ENCODE measurements around the gene TRAPPC5.
"Not testable (repeated sequence)": the region's sequence is repeated elsewhere in the genome, so short reads cannot be mapped to it uniquely, and the experiment has no call there.

The TRAPPC5 gene

DNA sequence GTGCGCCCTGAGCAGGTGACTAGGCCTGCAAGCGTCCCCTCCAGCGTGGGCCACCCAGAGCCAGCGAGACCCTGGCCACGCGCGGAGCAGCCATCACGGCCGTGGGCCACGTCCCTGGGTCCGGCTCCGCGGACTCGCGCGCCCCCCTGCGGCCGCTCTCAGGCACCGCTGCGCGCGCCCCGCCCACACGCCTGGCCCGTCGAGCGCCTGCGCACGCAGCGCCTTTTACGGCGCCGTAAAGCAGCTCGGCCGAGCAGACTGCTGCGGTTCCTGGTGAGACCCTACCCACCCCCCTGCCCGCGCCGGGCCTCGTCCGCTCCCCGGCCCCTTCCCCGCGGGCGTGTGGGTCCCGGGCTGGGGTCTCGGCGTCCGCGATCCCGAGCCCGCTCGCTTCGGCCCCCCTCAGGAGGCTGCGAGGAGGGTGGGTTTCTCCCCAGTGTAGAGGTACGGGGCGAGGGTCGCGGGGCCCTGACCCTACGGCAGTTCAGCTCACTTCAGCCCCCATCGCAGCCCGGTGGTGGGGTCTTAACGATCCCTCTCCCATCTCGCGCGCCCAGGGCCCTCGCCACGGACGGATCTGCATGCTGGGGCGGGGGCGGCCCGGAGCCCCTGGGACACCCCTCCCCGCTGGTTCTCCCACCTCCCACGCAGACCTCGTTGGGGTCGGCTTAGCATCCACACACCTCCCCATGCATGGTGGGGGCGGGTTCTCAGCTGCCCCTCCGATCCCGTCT, at the start of gene TRAPPC5:
TRAPPC5 (plus strand) TSS at position 228 of the 734 bp plus-strand sequence. CDS start 1,421 bp downstream, outside the sequence.
- peak; percentile 85 for DNase-seq

DNA sequence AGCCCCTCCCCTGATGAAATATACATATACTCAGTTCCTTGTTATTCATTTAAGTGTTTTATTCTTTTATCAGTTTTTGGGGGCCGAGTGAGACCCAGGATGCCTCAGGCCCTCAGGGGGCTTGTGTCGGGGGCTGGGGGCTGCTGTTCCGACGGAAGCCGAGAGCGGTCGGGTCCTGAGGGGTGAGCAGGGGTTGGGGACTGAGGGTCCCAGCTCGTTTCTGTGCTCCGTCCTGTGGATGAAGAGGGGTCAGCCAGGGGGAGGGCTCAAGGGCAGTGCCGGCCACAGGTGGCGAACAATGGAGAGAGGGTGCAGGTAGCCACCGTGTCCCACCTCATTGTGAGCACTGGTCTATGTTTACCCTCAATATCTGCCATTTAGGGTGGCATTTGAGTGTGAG, 49.1 kb upstream of the TRAPPC5 start:
- no peak for DNase-seq

DNA sequence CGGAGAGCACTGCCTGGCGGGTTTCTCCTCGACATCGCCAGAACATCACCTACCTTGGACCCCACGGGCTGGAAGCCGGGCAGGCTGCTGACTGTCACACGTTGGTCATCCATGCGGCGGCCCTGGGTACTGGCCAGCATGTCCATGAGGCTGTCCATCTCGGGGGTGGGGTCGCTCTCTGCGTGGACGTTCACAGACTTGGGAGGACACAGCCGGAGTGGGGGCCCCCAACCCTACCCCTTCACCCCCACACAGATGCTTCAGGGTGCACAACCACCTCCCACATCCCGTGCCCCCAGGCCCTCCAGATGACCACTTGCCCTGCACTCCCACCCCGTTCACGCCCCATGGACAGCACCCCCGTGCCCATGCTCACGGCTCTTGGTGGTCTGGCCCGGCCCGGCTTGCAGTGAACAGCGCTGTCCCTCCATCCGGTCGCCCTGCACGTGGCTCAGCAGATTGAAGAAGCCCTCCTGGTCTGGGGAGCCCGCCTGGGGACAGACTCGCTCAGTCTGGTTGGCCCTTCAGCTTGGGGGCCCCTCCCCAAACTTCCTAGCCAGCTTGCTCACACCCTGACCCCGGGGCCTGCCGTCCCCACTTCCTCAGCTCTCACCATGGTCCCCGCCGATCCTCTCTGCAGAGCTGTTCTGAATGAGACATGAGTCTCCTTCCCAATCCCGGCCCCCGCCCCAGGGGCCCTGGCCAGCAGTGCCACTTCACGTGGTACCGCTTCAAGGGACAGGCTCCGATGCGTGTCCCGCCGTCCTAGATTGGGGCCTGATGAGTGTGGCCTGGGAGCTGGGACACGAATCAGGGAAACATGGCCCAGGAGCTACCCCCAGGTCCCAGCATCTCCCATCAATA, 48.1 kb upstream of the TRAPPC5 start:
- DNase-seq, result no peak

DNA sequence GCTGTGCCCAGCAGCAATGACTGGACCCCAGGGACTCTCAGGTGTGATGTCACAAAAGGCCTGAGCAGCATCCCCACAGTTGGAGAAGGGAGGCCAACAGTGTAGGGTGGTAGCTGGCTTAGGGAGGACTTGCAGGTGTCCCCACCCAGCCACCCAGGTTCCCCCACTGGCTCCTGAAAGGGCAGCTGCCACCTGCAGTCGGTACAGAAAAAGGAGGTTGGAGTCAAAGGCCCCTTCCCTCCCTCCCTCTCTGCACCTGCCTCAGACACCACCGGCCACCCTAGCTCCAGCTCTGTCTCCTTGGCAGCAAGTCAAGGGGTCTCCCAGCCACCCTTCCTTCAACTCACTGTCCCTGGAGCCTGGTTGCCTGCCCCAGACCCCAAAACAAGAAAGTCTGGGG, 46.9 kb upstream of the TRAPPC5 start, which contains the start of gene PCP2:
PCP2 (minus strand) TSS at position 22 of the 400 bp plus-strand sequence. CDS start 262 bp downstream, outside the sequence.
- no peak for DNase-seq

DNA sequence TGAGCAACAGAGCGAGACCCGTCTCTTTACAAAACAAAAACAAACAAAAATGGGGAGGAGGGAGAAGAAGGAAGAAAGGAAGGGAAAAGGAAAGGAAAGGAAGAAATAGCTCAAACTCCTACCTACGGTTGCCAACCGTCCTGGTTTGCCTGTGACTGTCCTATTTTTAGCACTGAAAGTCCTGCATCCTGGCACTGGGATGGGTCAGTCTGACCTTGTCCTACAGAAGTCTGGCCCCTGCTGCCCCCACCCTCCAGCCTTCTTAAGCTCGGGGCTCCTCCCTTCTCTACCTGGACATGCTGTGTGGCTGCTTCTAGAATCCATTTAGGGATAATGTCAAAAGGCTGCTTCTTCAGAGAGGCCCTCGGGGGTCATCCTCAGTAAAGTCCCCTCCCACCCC, 45.0 kb upstream of the TRAPPC5 start:
- no peak for DNase-seq

DNA sequence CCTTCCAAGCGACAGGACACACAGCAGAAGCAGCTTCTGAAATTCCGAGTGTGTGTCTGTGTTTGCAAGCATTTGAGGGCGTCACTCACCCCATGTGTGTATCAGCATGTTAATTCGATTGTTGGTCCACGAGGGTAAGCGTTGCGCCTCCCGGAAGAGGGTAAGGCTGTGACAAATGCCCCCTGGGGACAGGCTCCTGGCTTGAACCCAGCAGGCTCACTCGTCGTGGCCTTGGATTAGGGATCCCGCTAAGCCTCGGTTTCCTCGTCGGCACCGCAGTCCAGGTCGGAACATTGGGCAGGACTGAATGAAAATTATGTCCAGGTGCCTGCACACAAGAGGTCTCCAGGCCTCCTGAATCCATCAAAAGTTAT, 44.3 kb upstream of the TRAPPC5 start:
- DNase-seq, result no peak

DNA sequence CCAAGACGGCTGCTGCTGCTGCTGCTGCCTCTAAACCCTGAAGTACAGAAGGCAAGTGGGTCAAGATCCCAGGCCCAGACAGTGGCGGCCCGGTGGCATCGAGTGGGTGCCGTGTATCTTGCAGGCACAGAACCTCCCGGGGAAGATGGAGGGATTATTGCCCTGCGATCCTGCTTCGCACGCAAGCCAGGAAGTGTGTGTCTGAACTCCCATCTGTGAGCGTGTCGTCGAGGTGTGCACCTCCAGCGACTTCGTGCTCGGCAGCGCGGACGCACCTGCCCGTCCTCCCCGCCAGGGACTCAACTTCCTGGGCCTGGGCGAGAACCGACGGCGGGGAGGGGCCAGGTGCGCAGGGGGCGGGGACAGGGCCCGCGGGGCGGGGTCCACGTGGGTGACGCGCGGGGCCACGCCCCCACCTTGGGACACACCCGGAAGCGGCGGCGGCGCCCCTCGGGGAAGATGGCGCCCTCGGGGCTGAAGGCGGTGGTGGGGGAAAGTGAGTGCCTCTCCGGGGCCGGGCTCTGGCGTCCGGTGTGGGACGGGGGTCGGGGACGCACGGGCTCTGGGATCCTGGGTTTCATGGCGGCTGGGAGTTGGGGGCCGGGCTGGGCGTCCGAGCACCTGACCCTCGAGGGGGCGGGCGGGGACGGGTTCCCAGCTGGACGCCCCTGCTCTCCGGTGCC, 43.8 kb upstream of the TRAPPC5 start, which contains the start of gene STXBP2:
STXBP2 (plus strand) TSS at position 420 of the 683 bp plus-strand sequence; CDS start at position 460, 40 bp downstream.
- peak; percentile 90 for DNase-seq

DNA sequence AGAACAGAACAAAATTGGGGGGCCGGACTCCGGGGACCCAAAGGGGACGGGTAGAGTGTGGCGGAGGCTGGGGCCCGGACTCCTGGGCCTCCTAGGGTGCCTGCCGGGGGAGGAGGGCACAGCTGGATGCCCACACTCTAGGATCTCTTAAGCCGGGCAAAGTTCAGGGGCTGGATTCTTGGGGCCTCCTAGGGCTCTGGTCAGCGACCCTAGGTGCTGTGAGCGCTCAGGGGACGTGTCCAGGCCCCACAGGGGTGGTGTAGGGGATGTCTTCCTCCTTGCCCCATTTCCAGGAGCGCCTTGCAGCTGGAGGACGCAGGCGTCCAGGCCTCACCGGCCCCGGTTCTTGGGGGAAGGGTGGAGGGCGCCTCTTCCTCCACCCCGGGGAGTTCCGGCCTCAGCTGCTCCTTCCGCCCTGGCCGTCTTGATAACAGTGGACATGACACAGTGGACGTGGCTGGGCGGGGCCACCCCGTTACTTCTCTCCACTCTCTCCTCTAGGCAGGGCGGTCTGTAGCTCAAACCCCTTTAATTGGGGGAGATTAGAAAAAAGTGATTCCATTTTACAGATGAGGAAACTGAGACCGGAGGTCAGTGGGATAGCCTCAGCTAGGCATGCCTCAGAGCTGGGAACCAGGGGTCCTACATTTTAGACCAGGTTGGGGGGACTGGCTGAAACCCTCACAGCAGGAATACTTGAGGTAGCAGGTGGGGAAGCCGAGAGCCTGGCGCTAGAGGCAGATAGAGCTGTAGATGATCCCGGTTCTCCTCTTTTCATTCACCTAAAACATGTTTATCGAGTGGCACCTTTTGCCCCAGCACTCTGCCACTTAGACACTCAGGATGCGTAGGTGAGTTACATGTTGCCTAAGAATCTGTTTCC, 43.0 kb upstream of the TRAPPC5 start:
- no peak for DNase-seq

GRCh38 chr19:7638802-7639465, 41.7 kb upstream of the TRAPPC5 start:
- DNase-seq, result no peak

- no peak for DNase-seq
These were observed 40.7 kb upstream of the TRAPPC5 start for GRCh38 chr19:7639863-7640348.

DNA sequence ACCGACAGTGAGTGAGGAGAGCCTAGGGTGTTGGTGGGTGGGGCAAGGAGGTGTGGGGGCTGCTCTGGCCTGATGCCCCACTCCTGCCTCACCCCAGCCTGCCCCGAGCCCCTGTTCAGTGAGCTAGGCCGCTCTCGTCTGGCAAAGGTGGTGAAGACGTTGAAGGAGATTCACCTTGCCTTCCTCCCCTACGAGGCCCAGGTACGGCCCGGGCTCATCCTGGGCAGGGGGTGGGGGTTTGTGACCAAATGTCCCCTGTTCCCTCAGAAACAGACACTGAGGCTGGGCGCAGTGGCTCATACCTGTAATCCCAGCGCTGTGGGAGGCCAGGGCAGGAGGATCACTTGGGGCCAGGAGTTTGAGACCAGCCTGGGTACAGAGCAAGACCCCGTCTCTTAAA, 39.8 kb upstream of the TRAPPC5 start:
- DNase-seq, result no peak

DNA sequence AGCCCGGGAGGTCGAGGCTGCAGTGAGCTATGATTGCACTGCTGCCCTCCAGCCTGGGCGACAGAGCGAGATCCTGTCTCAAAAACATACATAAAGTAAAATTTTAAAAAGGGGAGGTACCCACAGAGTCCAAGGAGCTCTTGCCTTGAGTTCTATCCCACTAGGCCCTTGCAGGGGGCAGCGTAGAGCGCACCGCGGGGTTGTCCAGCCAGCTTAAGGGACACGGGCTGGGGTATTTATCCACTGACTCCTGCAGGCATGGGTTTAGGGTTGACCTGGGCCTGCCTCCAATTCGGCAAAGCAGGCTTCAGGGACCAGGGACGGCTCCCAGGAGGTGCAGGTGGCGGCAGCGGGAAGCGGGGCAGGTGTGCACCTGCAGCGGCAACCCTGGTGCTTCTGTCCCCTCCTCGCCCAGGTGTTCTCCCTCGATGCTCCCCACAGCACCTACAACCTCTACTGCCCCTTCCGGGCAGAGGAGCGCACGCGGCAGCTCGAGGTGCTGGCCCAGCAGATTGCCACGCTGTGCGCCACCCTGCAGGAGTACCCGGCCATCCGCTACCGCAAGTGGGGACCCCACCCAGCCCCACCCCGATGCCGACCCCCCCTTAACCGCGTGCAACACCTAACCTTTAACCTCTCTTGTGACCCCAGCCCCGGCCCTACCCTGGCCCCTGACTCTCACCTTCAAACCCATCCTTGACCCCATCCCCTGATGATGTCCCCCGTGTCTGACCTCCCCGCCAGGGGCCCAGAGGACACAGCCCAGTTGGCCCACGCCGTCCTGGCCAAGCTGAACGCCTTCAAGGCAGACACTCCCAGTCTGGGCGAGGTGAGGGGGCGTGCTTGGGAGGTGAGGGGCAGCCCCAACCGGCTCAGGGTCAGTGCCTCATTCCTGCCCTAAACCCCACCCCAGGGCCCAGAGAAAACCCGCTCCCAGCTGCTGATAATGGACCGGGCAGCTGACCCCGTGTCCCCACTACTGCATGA, 39.0 kb upstream of the TRAPPC5 start:
- no peak for DNase-seq

DNA sequence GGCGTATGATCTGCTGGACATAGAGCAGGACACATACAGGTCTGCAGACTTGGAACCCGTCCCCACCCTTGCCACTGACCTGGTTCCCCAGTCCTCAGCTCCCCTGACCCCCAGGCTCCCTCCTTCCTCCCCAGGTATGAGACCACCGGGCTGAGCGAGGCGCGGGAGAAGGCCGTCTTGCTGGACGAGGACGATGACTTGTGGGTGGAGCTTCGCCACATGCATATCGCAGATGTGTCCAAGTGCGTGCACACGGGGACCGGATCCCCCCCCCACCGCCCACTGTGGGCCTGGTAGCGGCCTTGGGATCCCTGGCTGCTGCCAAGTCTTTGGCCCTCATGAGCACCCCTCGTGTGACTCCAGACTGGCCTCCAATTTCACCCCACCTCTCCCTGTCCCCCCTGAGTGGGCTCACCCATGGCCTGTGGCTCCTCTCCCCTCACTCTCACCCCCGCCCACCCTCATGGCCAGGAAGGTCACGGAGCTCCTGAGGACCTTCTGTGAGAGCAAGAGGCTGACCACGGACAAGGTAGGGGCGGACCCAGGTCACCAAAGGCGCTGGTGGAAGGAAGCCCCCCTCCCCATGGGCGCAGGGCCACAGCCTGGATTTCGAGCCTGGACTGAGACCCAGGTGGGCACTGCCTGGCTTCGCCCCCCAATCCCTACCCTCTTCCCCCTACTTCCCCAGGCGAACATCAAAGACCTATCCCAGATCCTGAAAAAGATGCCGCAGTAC, 38.2 kb upstream of the TRAPPC5 start:
- no peak for DNase-seq

GRCh38 chr19:7643031-7643415, 37.6 kb upstream of the TRAPPC5 start:
- no peak for DNase-seq

- DNase-seq, result not testable (repeated sequence)
These were observed 36.7 kb upstream of the TRAPPC5 start for GRCh38 chr19:7643629-7644549.

- DNase-seq, result no peak
These were observed 36.1 kb upstream of the TRAPPC5 start for GRCh38 chr19:7644550-7644877.

DNA sequence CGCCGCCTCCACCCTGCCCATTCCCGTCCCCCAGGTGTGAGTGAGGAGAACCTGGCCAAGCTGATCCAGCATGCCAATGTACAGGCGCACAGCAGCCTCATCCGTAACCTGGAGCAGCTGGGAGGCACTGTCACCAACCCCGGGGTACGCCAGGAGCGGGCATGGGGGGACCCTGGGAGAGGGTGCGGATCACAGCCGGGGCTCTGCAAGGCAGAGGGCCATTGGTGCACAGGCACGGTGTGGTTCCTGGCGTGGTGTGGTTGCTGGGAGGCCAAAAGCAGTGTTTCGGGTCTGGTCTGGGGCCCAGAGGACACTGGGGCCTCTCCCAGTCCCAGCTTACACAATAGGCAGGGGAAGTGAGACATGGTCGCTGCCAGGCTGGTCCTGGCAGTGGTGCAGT, 35.5 kb upstream of the TRAPPC5 start:
- no peak for DNase-seq

DNA sequence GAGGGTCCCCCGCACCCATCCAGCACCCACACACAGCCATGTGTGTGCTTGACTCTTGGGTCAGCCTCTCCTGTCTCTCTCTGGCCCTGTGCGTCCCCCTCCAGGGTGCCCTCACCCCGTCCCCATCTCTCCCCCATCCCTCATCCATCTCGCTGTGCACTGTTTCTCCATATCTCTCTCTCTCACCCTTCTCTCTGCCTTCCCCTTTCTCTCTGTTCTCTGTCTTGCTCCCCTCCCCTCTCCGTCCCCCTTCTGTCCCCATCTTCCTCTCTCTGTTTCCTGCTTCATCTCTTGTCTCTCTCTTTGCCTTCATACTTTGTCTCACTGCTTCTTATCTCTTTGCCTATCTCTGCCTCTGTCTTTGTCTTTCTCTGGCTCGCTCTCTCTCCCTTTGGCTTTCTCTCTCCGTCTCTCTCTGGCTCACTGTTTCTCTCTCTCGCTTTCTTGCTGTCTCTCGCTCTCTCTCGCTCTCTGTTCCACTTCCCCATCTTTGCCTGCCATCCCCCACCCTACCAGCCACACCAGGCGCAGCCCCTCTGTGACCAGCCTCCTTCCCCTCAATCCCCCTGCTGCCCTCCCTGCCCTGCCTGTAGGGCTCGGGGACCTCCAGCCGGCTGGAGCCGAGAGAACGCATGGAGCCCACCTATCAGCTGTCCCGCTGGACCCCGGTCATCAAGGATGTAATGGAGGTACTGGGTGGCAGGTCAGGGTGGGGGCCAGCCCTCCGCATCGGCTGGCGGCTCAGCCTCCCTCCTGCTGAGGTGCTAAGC, 34.8 kb upstream of the TRAPPC5 start:
- no peak for DNase-seq

Measured in stimulated activated CD4-positive, alpha-beta T cell treated with anti-CD3 and anti-CD28 coated beads, Interleukin-4, amount 100 ng/mL, for 24 hours (primary cell).